ENCODE measurements around the gene ITPK1.
"Not testable (repeated sequence)": the region's sequence is repeated elsewhere in the genome, so short reads cannot be mapped to it uniquely, and the experiment has no call there.

ITPK1 gene

DNA sequence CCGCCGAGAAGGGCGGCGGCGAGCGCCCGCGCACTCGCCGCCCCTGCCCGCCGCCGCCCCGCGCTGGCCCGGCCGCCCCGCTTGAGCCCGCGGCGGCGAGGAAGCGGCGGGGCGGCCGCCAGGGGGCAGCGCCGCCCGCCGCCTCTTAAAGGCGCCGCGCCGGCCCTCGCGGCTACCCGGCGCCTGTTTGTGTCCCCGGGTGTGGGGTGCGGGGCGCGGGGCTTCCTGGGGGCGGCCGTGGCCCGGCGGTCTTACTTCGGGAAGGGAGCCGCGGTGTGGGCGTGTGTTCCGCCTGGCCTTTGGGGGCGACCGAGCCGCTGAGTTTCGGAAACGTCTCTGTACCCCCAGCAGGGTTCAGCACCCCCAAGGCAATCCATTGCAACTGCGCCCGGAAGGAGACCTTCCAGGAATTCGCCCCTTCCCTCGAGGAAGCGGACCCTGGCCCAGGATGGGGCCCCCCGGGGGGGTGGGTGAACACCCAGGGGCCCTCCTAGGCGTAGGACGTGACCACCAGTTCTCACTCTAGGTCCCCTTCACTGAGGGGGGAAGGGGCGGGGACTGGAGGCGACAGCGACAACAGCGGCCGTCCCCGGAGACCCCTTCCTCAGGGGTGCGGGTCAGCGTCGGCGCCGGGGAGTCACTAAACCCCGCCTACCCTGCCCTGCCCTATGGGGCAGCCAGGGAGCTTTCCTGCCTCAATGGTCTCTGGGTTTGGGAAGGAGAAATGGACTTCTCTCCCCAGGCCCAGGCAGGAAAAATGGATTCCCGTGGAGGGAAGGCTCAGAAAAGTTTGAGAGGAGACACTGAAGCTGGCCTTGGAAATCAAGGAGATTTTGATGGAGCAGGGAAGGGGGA, at the start of gene ITPK1:
ITPK1 (minus strand) TSS at position 105 of the 855 bp plus-strand sequence. CDS start 762 bp downstream, outside the sequence.
- TF ChIP-seq, protein P1, sequence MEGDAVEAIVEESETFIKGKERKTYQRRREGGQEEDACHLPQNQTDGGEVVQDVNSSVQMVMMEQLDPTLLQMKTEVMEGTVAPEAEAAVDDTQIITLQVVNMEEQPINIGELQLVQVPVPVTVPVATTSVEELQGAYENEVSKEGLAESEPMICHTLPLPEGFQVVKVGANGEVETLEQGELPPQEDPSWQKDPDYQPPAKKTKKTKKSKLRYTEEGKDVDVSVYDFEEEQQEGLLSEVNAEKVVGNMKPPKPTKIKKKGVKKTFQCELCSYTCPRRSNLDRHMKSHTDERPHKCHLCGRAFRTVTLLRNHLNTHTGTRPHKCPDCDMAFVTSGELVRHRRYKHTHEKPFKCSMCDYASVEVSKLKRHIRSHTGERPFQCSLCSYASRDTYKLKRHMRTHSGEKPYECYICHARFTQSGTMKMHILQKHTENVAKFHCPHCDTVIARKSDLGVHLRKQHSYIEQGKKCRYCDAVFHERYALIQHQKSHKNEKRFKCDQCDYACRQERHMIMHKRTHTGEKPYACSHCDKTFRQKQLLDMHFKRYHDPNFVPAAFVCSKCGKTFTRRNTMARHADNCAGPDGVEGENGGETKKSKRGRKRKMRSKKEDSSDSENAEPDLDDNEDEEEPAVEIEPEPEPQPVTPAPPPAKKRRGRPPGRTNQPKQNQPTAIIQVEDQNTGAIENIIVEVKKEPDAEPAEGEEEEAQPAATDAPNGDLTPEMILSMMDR (IDR thresholded peaks at IDR 0.05; ENCODE audit: insufficient read depth, missing control alignments), result peak; percentile 22
- DNase-seq (ENCODE audit: insufficient read length, low spot score) (no peak), FAIRE-seq (no peak)

DNA sequence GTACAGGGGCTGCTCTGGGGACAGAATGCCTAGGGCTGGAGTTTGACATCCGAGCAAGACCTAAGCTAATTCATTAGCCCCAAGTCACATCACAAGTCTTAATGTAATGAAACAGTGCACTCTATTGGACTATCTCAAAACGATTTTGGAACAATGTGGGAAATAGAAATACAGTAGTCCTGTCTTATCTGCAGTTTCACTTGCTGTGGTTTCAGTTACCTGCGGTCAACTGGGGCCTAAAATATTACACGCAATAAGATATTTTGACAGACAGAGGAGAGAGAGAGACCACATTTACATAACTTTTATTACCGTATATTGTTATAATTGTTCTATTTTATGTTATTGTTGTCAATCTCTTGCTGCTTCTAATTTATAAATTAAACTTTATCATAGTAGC, 47.8 kb upstream of the ITPK1 start:
- TF ChIP-seq, protein P1 (IDR thresholded peaks at IDR 0.05; ENCODE audit: insufficient read depth, missing control alignments), result no peak
- DNase-seq (ENCODE audit: insufficient read length, low spot score) (no peak), FAIRE-seq (no peak)

DNA sequence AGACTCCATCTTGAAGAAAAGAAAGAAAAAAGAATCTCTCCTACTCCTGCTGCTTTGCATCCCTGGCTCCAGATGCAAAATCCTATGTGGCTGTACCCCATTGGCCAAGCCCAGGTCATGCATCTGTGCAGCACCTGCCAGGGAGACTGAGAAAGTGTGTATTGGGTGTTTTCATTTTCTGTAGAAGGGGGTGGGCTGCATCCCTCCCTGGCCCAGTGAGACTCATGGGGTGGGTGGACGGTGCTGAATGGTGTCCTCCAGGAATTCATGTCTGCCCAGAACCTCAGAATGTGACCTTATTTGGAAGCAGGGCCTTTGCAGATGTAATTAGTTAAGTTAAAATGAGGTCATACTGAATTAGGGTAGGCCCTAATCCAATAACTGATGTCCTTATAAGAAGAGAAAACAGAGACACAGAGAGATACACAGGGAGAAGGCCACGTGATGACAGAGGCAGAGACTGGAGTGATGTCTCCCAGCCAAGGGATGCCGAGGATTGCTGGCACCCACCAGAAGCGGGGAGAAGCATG, 45.8 kb upstream of the ITPK1 start:
- no peak for DNase-seq (ENCODE audit: insufficient read length, low spot score)
- FAIRE-seq, result no peak
- TF ChIP-seq, protein P1 (IDR thresholded peaks at IDR 0.05; ENCODE audit: insufficient read depth, missing control alignments), result no peak

DNA sequence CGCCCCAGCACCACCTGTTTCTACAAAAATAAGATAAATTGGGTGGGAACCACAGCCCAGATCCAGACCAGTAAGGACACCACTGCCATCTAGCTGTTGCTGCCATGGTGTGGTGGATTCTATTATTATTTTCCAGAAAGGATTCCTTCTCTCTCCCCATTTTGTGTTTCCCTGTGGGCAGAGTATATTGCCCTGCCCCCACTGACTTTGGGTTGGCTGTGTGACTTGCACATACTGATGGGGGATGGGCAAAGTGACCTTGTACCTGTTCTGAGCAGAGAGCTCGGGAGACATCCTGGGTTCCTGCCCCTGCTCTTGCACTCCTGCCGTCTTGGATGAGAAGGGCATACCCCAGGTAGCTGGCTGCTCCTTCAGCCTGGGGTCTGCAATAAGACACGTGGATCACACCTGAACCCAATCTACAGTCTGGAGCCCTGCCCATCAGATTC, 44.7 kb upstream of the ITPK1 start:
- TF ChIP-seq, protein P1 (IDR thresholded peaks at IDR 0.05; ENCODE audit: insufficient read depth, missing control alignments), result peak; percentile 36
- no peak for DNase-seq (ENCODE audit: insufficient read length, low spot score)
- FAIRE-seq, result no peak

DNA sequence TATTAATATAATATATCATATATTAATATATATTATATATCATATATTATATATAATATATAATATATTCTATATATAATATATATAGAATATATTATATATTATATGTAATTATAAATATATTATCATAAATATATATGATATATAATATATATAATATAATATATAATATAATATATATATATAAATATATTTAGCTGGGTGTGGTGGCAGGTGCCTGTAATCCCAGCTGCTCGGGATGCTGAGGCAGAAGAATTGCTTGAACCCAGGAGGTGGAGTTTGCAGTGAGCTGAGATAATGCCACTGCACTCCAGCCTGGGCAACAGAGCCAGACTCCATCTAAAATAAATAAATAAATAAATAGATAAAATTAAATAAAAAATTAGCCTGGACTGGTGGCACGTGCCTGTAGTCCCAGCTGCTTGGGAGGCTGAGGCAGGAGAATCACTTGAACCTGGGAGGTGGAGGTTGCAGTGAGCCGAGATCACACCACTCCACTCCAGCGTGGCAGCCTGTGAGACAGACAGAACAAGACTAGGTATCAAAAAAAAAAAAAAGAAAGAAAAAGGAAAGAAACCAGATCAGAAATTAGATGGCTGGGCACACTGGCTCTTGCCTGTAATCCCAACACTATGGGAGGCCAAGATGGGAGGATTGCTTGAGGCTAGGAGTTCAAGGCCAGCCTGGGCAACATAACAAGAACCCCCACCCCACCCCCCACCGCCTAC, 44.1 kb upstream of the ITPK1 start:
- not testable (repeated sequence) for DNase-seq (ENCODE audit: insufficient read length, low spot score); FAIRE-seq

DNA sequence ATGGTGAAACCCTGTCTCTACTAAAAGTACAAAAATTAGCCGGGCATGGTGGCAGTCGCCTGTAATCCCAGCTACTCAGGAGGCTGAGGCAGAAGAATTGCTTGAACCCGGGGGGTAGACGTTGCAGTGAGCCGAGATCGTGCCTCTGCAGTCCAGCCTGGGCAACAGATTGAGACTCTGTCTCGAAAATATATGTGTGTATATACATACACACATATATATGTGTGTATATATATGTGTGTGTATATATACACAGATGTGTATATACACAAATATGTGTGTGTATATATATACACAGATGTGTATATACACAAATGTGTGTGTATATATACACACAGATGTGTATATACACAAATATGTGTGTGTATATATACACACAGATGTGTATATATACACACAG, 42.6 kb upstream of the ITPK1 start:
- not testable (repeated sequence) for FAIRE-seq; DNase-seq (ENCODE audit: insufficient read length, low spot score)

DNA sequence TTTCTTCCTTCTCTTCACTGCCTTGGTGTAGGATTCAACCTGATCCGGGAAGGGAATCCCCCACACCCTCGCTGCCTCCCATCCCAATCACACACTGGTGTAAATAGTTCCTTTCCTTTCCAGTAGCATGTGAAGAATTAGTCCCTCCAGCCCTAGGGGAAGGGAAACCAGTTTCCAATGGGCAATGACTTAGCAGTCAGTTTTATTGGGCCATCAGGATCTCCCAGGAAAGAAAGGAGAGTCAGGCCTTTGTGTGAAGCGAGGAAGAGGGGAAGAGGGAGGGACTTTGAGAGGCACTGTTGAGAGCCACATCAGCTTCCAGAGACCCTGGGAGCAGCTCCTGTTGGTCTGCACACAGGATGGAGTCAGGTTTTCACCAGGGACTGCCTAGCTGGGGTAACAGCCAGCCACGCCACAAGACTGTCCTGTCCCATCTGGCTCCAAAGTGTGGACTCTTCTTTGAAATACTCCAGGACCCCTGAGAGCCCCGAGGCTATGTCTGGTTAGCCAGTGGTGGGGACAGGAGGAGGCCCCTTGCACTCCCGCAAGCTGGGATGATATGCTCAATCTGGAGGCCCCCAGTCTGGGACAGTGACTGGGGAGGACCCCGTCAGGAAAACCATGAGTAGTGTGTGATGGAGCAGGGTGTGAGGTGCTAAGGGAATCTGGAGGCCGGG, 41.1 kb upstream of the ITPK1 start:
- TF ChIP-seq, protein P1 (IDR thresholded peaks at IDR 0.05; ENCODE audit: insufficient read depth, missing control alignments), result no peak
- FAIRE-seq (no peak), DNase-seq (ENCODE audit: insufficient read length, low spot score) (no peak)

Data from D721Med (cell line).